ENCODE measurements around the gene SIGLECL1. TPM values are rescaled to one million over a fixed set of nuclear protein-coding genes. Genes with fewer than 3 reads are reported as not detected.

The SIGLECL1 gene
- total RNA-seq, 4 donors from 2014 or later, result not detected

DNA sequence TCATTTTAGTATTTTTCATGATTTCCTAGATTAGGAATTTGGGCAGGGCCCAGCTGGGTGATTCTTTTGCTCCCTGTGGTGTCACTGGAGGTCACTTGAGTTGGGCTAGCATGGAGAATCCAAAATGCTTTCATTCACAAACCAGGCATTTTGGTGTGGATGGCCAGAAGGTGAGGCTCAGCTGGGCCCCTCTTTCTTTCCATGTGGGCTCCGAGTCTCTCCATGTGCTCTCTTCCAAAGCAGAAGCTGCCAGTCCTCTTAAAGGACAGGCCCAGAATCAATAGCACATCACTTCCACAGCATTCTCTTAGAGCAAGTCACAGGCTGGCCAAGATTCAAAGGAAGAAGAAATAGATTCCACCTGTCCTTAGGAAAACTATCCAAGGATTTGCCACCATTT, 38.8 kb downstream of the SIGLECL1 start:
- Histone ChIP-seq H3K27me3 (peaks cover 67% of the 10 kb centered on the region), H3K27ac (no peak overlapping the region), H3K4me1 (no peaks in the 10 kb centered on the region), H3K4me3 (no peak overlapping the region), H3K36me3 (no peaks in the 10 kb centered on the region), H3K9me3 (peaks cover 0 to 29% (median 0%) of the 10 kb centered on the region in 3 donors)
- WGBS, 2 donors (ENCODE audit: low coverage in 1 of 2), result 80% methylated on average over 1 of the region's 1 CpG; no CpG with 5 or more reads in 1 of the 2 donors
- no peak for ATAC-seq
- TF ChIP-seq POLR2A (IDR thresholded peaks at IDR 0.05) (no peak), EP300 (IDR thresholded peaks at IDR 0.05) (no peak), POLR2AphosphoS5 (IDR thresholded peaks at IDR 0.05) (no peak)
- TF ChIP-seq, protein P1, sequence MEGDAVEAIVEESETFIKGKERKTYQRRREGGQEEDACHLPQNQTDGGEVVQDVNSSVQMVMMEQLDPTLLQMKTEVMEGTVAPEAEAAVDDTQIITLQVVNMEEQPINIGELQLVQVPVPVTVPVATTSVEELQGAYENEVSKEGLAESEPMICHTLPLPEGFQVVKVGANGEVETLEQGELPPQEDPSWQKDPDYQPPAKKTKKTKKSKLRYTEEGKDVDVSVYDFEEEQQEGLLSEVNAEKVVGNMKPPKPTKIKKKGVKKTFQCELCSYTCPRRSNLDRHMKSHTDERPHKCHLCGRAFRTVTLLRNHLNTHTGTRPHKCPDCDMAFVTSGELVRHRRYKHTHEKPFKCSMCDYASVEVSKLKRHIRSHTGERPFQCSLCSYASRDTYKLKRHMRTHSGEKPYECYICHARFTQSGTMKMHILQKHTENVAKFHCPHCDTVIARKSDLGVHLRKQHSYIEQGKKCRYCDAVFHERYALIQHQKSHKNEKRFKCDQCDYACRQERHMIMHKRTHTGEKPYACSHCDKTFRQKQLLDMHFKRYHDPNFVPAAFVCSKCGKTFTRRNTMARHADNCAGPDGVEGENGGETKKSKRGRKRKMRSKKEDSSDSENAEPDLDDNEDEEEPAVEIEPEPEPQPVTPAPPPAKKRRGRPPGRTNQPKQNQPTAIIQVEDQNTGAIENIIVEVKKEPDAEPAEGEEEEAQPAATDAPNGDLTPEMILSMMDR (IDR thresholded peaks at IDR 0.05), result no peak

DNA sequence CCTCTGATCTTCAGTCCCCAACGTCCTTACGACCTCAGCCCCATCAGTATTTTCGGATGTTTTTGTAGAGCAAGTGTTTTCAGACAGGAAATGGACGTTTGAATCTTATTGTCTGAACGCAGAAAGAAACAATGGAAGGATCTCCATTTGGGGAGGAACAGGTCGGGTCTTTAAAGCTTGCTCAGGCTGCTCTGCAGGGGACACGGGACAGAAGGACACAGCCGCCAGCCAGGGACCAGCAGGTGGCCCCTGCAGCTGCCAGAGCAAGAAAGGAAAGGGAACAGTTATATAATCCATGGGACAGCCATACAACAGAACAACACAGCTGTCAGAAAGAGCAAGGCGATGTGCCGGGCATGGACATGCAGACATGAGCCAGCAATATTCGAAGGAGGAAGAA, 42.1 kb downstream of the SIGLECL1 start:
- WGBS, 2 donors (ENCODE audit: low coverage in 1 of 2), result 8 to 16% methylated on average over 7 to 11 of the region's 11 CpGs
- no peaks in the 10 kb centered on the region for H3K36me3 ChIP-seq
- no peak overlapping the region for H3K27ac ChIP-seq
- H3K9me3 ChIP-seq, result peaks cover 0 to 29% (median 0%) of the 10 kb centered on the region in 3 donors
- H3K4me1 ChIP-seq, result no peaks in the 10 kb centered on the region
- no peak for TF ChIP-seq EP300 (IDR thresholded peaks at IDR 0.05)
- TF ChIP-seq, protein P1 (IDR thresholded peaks at IDR 0.05), result no peak
- no peak for TF ChIP-seq POLR2A (IDR thresholded peaks at IDR 0.05)
- TF ChIP-seq POLR2AphosphoS5 (IDR thresholded peaks at IDR 0.05), result no peak
- H3K27me3 ChIP-seq, result peaks cover 89% of the 10 kb centered on the region
- no peak overlapping the region for H3K4me3 ChIP-seq
- no peak for ATAC-seq

DNA sequence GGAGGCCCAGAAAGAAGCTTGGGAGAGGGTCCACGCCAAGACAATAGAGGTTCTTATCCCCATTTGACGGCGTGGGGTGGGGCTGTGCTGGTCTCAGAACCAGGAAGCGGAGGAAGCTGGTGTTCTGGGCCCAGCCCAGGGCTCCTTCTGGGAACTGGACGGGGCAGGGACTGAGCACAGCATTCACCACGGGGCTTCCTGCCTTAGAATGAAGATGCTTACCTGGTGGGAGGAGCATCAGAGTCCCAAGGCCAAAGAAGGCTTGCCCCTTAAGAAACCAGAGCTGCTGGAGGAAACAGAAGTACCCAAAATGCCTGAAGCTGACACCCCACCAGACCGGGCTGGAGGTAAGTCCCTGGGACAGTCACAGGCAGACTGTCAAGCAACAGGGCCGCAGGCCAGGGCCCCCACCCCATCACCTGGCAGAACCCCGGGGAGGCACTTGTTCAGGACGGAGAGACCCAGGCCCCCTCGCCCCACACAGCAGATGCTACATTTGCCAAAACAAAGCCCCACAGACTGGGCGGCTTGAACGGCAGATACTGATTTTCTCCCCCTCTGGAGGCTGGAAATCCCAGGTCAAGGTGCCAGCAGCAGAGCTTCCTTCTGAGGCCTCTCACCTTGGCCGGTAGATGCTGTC, 42.8 kb downstream of the SIGLECL1 start:
- peaks cover 89% of the 10 kb centered on the region for H3K27me3 ChIP-seq
- TF ChIP-seq EP300 (IDR thresholded peaks at IDR 0.05) (no peak), POLR2AphosphoS5 (IDR thresholded peaks at IDR 0.05) (no peak), POLR2A (IDR thresholded peaks at IDR 0.05) (no peak)
- TF ChIP-seq, protein P1 (IDR thresholded peaks at IDR 0.05), result no peak
- peaks cover 0 to 29% (median 0%) of the 10 kb centered on the region in 3 donors for H3K9me3 ChIP-seq
- H3K4me1 ChIP-seq, result no peaks in the 10 kb centered on the region
- H3K4me3 ChIP-seq, result no peak overlapping the region
- no peak overlapping the region for H3K27ac ChIP-seq
- no peak for ATAC-seq
- H3K36me3 ChIP-seq, result no peaks in the 10 kb centered on the region
- 62 to 66% methylated on average over 6 of the region's 14 CpGs for WGBS, 2 donors (ENCODE audit: low coverage in 1 of 2)

DNA sequence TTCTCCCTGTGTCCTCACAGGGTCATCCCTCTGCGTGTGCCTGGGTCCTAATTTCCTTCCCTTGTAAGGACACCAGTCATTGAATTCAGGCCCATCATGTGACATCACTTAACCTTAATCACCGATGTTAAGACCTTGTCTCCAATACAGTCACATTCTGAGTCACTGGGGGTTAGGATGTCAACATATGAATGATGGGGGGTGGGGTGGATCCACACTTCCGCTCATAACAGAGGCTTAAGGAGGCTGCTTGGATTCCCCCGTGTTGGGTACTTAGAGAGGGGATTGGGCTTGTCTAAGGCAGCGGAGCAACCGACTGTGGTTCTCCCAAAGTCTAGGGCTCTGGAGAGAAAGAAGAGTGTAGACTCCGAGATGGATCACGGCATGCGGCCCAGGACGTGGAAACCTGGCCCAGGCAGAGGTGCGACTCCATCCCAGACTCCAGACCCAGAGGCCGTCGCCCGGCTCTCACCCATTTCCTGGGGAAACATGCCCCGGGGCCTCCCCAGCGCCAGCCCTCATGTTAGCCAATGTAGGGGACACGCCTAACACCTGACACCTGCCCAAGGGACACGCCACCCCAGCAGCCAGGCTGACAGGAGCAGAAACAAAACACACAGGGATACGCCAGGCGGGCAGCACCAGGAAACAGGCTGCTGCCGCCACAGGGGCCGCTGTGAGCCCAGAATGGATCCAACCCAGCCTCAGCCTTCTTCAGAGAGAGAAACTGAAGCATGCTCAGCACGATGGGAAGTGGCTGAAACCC, 43.5 kb downstream of the SIGLECL1 start:
- Histone ChIP-seq H3K9me3 (peaks cover 0 to 26% (median 0%) of the 10 kb centered on the region in 3 donors), H3K4me1 (no peaks in the 10 kb centered on the region), H3K27me3 (peaks cover 88% of the 10 kb centered on the region), H3K4me3 (no peak overlapping the region), H3K27ac (no peak overlapping the region), H3K36me3 (no peaks in the 10 kb centered on the region)
- TF ChIP-seq, protein P1 (IDR thresholded peaks at IDR 0.05), result no peak
- TF ChIP-seq POLR2A (IDR thresholded peaks at IDR 0.05), result no peak
- no peak for ATAC-seq
- 68 to 100% methylated on average over 1 to 9 of the region's 23 CpGs for WGBS, 2 donors (ENCODE audit: low coverage in 1 of 2)

DNA sequence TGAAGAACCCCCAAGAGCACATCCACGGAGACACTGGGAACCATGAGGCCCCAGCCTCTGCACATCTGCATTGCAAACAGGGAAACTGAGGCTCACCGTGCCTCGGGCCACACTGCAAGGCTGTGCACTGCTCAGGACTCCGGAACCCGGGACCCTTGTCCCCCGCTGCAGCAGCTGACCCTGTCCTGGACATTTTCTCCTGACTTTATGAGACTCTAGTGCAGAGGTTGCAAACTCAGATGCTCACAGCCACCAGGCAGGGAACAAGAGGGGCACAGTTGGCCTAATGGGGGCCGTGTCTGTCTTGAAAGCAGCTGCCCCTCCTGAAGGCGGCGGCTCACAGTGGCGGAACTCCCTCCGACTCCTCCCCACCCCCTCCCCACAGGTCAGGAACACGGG, 44.1 kb downstream of the SIGLECL1 start:
- TF ChIP-seq, protein P1 (IDR thresholded peaks at IDR 0.05), result no peak
- TF ChIP-seq POLR2A (IDR thresholded peaks at IDR 0.05) (no peak), POLR2AphosphoS5 (IDR thresholded peaks at IDR 0.05) (no peak), EP300 (IDR thresholded peaks at IDR 0.05) (no peak)
- Histone ChIP-seq H3K27me3 (peaks cover 90% of the 10 kb centered on the region), H3K4me1 (no peaks in the 10 kb centered on the region), H3K27ac (no peak overlapping the region), H3K9me3 (peaks cover 0 to 20% (median 0%) of the 10 kb centered on the region in 3 donors), H3K36me3 (no peaks in the 10 kb centered on the region), H3K4me3 (no peak overlapping the region)
- no peak for ATAC-seq
- 0 to 40% methylated on average over 2 to 3 of the region's 12 CpGs for WGBS, 2 donors (ENCODE audit: low coverage in 1 of 2)

All from gastroesophageal sphincter (tissue), 4 donors.